HepG2 (cell line): ENCODE data around the gene NPAS2. TPM values are rescaled to one million over a fixed set of nuclear protein-coding genes. Genes with fewer than 3 reads are reported as not detected.

Experiments used
- BRD4 ChIP-seq: sonication (generic); formaldehyde crosslinking; IDR thresholded peaks from 2 replicates; pipeline ENCODE4 v1.4.0; 2020; ENCODE audit warnings: missing genetic modification reagents
- CHD4 ChIP-seq: fragments of 200-600 bp; sonication (generic); IDR thresholded peaks from 2 replicates; pipeline ENCODE4 v1.7.0; 2017; ENCODE audit warnings: mild to moderate bottlenecking, low read length, borderline replicate concordance
- E2F1 ChIP-seq: sonication (generic); formaldehyde crosslinking; IDR thresholded peaks from 2 replicates; pipeline ENCODE4 v1.5.0; 2020; ENCODE audit warnings: missing genetic modification reagents
- E2F5 ChIP-seq: sonication (generic); formaldehyde crosslinking; conservative IDR thresholded peaks from 2 replicates; pipeline ENCODE4 v1.4.0; 2020; ENCODE audit warnings: missing genetic modification reagents
- ELF3 ChIP-seq: IDR thresholded peaks from 2 replicates; pipeline ENCODE4 v1.6.1; 2016; ENCODE audit warnings: missing genetic modification reagents, missing compliant biosample characterization
- HDAC6 ChIP-seq: fragments of 200-600 bp; sonication (generic); IDR thresholded peaks from 2 replicates; pipeline ENCODE4 v1.7.0; 2017; ENCODE audit warnings: mild to moderate bottlenecking, antibody characterized with exemption, low read length, low read depth
- HMGA1 ChIP-seq: sonication (generic); formaldehyde crosslinking; conservative IDR thresholded peaks from 2 replicates; pipeline ENCODE4 v1.4.0; 2020; ENCODE audit warnings: missing genetic modification reagents
- HNRNPH1 ChIP-seq: fragments of 200-400 bp; formaldehyde crosslinking; optimal IDR thresholded peaks from 2 replicates; pipeline ENCODE3; 2017; ENCODE audit warnings: mild to moderate bottlenecking, low read depth, low read length
- KLF16 ChIP-seq, 2 experiments: sonication (generic) in 1 of 2; formaldehyde crosslinking in 1 of 2; IDR thresholded peaks; 2 replicates each; pipeline versions ENCODE4 v1.6.1 to v1.8.0; 2016 to 2023; ENCODE audit warnings: missing genetic modification reagents in 2 of 2, missing compliant biosample characterization in 1 of 2
- MXD3 ChIP-seq: IDR thresholded peaks from 2 replicates; pipeline ENCODE4 v1.6.1; 2016; ENCODE audit warnings: mild to moderate bottlenecking, missing biosample characterization, missing genetic modification reagents
- NFE2L1 ChIP-seq: sonication (generic); formaldehyde crosslinking; IDR thresholded peaks from 2 replicates; pipeline ENCODE4 v1.4.0; 2020; ENCODE audit warnings: missing genetic modification reagents, mild to moderate bottlenecking, borderline replicate concordance
- NFYB ChIP-seq: sonication (generic); formaldehyde crosslinking; IDR thresholded peaks from 2 replicates; pipeline ENCODE4 v1.4.0; 2020; ENCODE audit warnings: missing genetic modification reagents
- NR2F2 ChIP-seq: IDR thresholded peaks from 2 replicates; pipeline ENCODE4 v1.6.1; 2012; ENCODE audit warnings: low read depth, inconsistent platforms, borderline replicate concordance
- PHF20 ChIP-seq: sonication (generic); formaldehyde crosslinking; IDR thresholded peaks from 2 replicates; pipeline ENCODE4 v1.5.0; 2020; ENCODE audit warnings: mild to moderate bottlenecking, missing genetic modification reagents
- PHF21A ChIP-seq: sonication (generic); formaldehyde crosslinking; IDR thresholded peaks from 2 replicates; pipeline ENCODE4 v1.5.0; 2020; ENCODE audit warnings: mild to moderate bottlenecking, missing genetic modification reagents
- PITX1 ChIP-seq: sonication (generic); formaldehyde crosslinking; IDR thresholded peaks from 2 replicates; pipeline ENCODE4 v1.5.1; 2020; ENCODE audit warnings: mild to moderate bottlenecking, missing genetic modification reagents
- PREB ChIP-seq: sonication (generic); formaldehyde crosslinking; IDR thresholded peaks from 2 replicates; pipeline ENCODE4 v1.4.0; 2020; ENCODE audit warnings: missing genetic modification reagents
- SIN3A ChIP-seq: IDR thresholded peaks from 2 replicates; pipeline ENCODE4 v1.6.1; 2011; ENCODE audit warnings: low read depth, mild to moderate bottlenecking, control low read depth, low read length, borderline replicate concordance
- SP140L ChIP-seq: sonication (generic); formaldehyde crosslinking; IDR thresholded peaks from 2 replicates; pipeline ENCODE4 v1.4.0; 2020; ENCODE audit warnings: missing genetic modification reagents, borderline replicate concordance
- SRSF1 ChIP-seq: fragments of 200-400 bp; formaldehyde crosslinking; optimal IDR thresholded peaks from 2 replicates; pipeline ENCODE3; 2017; ENCODE audit warnings: mild to moderate bottlenecking, low read depth, low read length, moderate library complexity
- ZBTB43 ChIP-seq: sonication (generic); formaldehyde crosslinking; conservative IDR thresholded peaks from 2 replicates; pipeline ENCODE4 v1.4.0; 2020; ENCODE audit warnings: missing genetic modification reagents
- ZMAT3 ChIP-seq: sonication (generic); formaldehyde crosslinking; conservative IDR thresholded peaks from 2 replicates; pipeline ENCODE4 v1.7.0; 2021; ENCODE audit warnings: missing genetic modification reagents
- ZNF20 ChIP-seq: sonication (generic); formaldehyde crosslinking; IDR thresholded peaks from 2 replicates; pipeline ENCODE4 v1.4.0; 2020; ENCODE audit warnings: mild to moderate bottlenecking, moderate library complexity, missing genetic modification reagents
- ZNF274 ChIP-seq: sonication (generic); formaldehyde crosslinking; IDR thresholded peaks from 2 replicates; pipeline ENCODE4 v1.5.1; 2020; ENCODE audit warnings: mild to moderate bottlenecking, missing genetic modification reagents
- ZNF44 ChIP-seq: sonication (generic); formaldehyde crosslinking; IDR thresholded peaks from 2 replicates; pipeline ENCODE4 v1.5.1; 2020; ENCODE audit warnings: mild to moderate bottlenecking, missing genetic modification reagents
- ZNF441 ChIP-seq: sonication (generic); formaldehyde crosslinking; IDR thresholded peaks from 2 replicates; pipeline ENCODE4 v1.7.0; 2021; ENCODE audit warnings: missing genetic modification reagents, borderline replicate concordance
- ZNF564 ChIP-seq: sonication (generic); formaldehyde crosslinking; IDR thresholded peaks from 2 replicates; pipeline ENCODE4 v1.8.1; 2023; ENCODE audit warnings: mild to moderate bottlenecking, missing genetic modification reagents
- ZNF572 ChIP-seq: sonication (generic); formaldehyde crosslinking; IDR thresholded peaks from 2 replicates; pipeline ENCODE4 v1.5.1; 2020; ENCODE audit warnings: mild to moderate bottlenecking, missing genetic modification reagents
- polyA plus RNA-seq, 8 experiments: library from polyadenylated mRNA; depleted of rRNA in 3 of 8; stranded (reverse) in 7 of 8; unstranded in 1 of 8; fragments of >200 nt; fragmentation: Illumina TruSeq in 4 of 8; extraction: Trizol in 4 of 8; gene quantifications; 2 replicates each; pipeline versions ENCODE4 v1.2.1 to v1.2.3, GENCODE V29; 2011 to 2016; ENCODE audit warnings: low read depth in 4 of 8, missing spikeins in 1 of 8, mixed read lengths in 1 of 8; ENCODE audit not compliant: insufficient read depth in 1 of 8
- total RNA-seq, 5 experiments: library from RNA; depleted of rRNA; stranded (reverse); fragments of >200 nt; fragmentation: Illumina TruSeq; extraction: Trizol; gene quantifications; 2 replicates each; pipeline ENCODE4 v1.2.3, GENCODE V29; 2016; ENCODE audit warnings: low read depth in 1 of 5

NPAS2 gene
- total and polyA plus RNA-seq, 2 of the 13 experiments (the other 11 are each of a cell fraction or from before 2014, with no cell fraction given): 14.8 to 37.5 TPM

GRCh38 chr2:100875516-100876230 is 55.7 kb downstream of the NPAS2 start (continued):
- no peak for TF ChIP-seq PREB (CRISPR knock-in tag)
- TF ChIP-seq ZNF564: no peak; the same call in 1 of the 2 replicates
- TF ChIP-seq NFE2L1: no peak
- TF ChIP-seq PITX1 (CRISPR knock-in tag): no peak
- no peak for TF ChIP-seq SIN3A
- no peak for TF ChIP-seq NFYB
- TF ChIP-seq ZNF441 (CRISPR knock-in tag): no peak
- TF ChIP-seq ZBTB43 (CRISPR knock-in tag): no peak
- no peak for TF ChIP-seq HMGA1 (CRISPR knock-in tag)
- no peak for TF ChIP-seq MXD3 (CRISPR knock-in tag)
- no peak for TF ChIP-seq ZMAT3 (CRISPR knock-in tag)
- TF ChIP-seq ELF3 (CRISPR knock-in tag): peak; percentile 55
- no peak for TF ChIP-seq SP140L (CRISPR knock-in tag)
- no peak for TF ChIP-seq PHF20
- TF ChIP-seq ZNF20 (CRISPR knock-in tag): no peak
- TF ChIP-seq NR2F2: no peak
- no peak for TF ChIP-seq SRSF1
- no peak for TF ChIP-seq HDAC6
- no peak for TF ChIP-seq HNRNPH1
- no peak for TF ChIP-seq ZNF274 (CRISPR knock-in tag)
- TF ChIP-seq E2F1 (CRISPR knock-in tag): peak; percentile 47; the same call in 1 of the 2 replicates
- TF ChIP-seq ZNF572 (CRISPR knock-in tag): no peak
- TF ChIP-seq BRD4: no peak
- no peak for TF ChIP-seq ZNF44 (CRISPR knock-in tag)
- TF ChIP-seq KLF16 (CRISPR knock-in tag; IDR thresholded peaks at IDR 0.05): peak in 1 of 2 experiments; percentile 33; a peak in 1 of 4 replicates
- TF ChIP-seq E2F5: no peak
- peak; percentile 71; the same call in 1 of the 2 replicates for TF ChIP-seq PHF21A (CRISPR knock-in tag)
- TF ChIP-seq CHD4: 0 out of 2 replicates have a peak, but pooled peaks have one; percentile 15
